Common myeloid progenitor, CD34-positive (primary cell): ENCODE measurements around the gene GABBR2.

ENCODE experiments used
- CTCF ChIA-PET: fragments of 350-600 bp; sonication (Branson Sonifier 250); formaldehyde crosslinking; loops from one replicate; lab custom pipeline; 2021; ENCODE audit warnings: antibody characterized with exemption; lab: Charles Lee
- POLR2A ChIA-PET: fragments of 350-600 bp; sonication (Branson Sonifier 250); formaldehyde crosslinking; loops from one replicate; lab custom pipeline; 2021; ENCODE audit warnings: antibody characterized with exemption; lab: Charles Lee
- DNase-seq, 3 donors: peaks; one replicate each; pipeline versions ENCODE4 v3.0.0 to v3.0.0-alpha.2; 2013
- H3K27ac ChIP-seq, 2 experiments: 1 replicate in 1 of 2; 2 replicates in 1 of 2; pipeline ENCODE4 v1.7.0; 2013; ENCODE audit warnings: inconsistent platforms in 2 of 2, low read length in 2 of 2, mild to moderate bottlenecking in 2 of 2, low read depth in 1 of 2, moderate library complexity in 1 of 2; ENCODE audit not compliant: severe bottlenecking in 2 of 2, insufficient read depth in 1 of 2, poor library complexity in 1 of 2
- H3K27me3 ChIP-seq, 5 experiments: replicated peaks in 2 of 5; 1 replicate in 3 of 5; 2 replicates in 2 of 5; pipeline versions ENCODE4 v1.6.1 to v1.7.0; 2013; ENCODE audit warnings: low read length in 4 of 5, mild to moderate bottlenecking in 2 of 5, moderate library complexity in 2 of 5, inconsistent platforms in 1 of 5; ENCODE audit not compliant: insufficient read depth in 5 of 5, control insufficient read depth in 4 of 5
- H3K36me3 ChIP-seq, 4 experiments: 1 replicate in 2 of 4; 2 replicates in 2 of 4; pipeline versions ENCODE4 v1.6.1 to v1.7.0; 2013; ENCODE audit warnings: low read length in 3 of 4, control low read depth in 1 of 4, mild to moderate bottlenecking in 1 of 4; ENCODE audit not compliant: control insufficient read depth in 4 of 4, insufficient read depth in 4 of 4
- H3K4me1 ChIP-seq, 4 experiments: 1 replicate in 3 of 4; 2 replicates in 1 of 4; pipeline versions ENCODE4 v1.6.1 to v1.7.1; 2013; ENCODE audit warnings: low read length in 3 of 4, mild to moderate bottlenecking in 3 of 4, control low read depth in 1 of 4, inconsistent platforms in 1 of 4, moderate library complexity in 1 of 4; ENCODE audit not compliant: control insufficient read depth in 4 of 4, insufficient read depth in 4 of 4; ENCODE audit errors: control extremely low read depth in 1 of 4
- H3K4me3 ChIP-seq, 7 experiments: 1 replicate in 4 of 7; 2 replicates in 3 of 7; pipeline versions ENCODE4 v1.5.1 to v1.7.0; 2013; ENCODE audit warnings: mild to moderate bottlenecking in 7 of 7, low read length in 6 of 7, moderate library complexity in 6 of 7, inconsistent platforms in 2 of 7, low read depth in 2 of 7, control low read depth in 1 of 7; ENCODE audit not compliant: insufficient read depth in 4 of 7, control insufficient read depth in 1 of 7; ENCODE audit errors: extremely low read depth in 1 of 7
- H3K9me3 ChIP-seq, 5 experiments: 1 replicate in 4 of 5; 2 replicates in 1 of 5; pipeline versions ENCODE4 v1.6.1 to v1.7.1; 2013; ENCODE audit warnings: low read length in 4 of 5, mild to moderate bottlenecking in 2 of 5, inconsistent platforms in 1 of 5, low read depth in 1 of 5, moderate library complexity in 1 of 5; ENCODE audit not compliant: control insufficient read depth in 4 of 5, insufficient read depth in 2 of 5; ENCODE audit errors: control extremely low read depth in 1 of 5
- WGBS: methylation state at CpG from one replicate; pipeline ENCODE4 v1.1.5; 2013; ENCODE audit not compliant: insufficient coverage; 5-methylcytosine and 5-hydroxymethylcytosine counted together

GABBR2 gene

DNA sequence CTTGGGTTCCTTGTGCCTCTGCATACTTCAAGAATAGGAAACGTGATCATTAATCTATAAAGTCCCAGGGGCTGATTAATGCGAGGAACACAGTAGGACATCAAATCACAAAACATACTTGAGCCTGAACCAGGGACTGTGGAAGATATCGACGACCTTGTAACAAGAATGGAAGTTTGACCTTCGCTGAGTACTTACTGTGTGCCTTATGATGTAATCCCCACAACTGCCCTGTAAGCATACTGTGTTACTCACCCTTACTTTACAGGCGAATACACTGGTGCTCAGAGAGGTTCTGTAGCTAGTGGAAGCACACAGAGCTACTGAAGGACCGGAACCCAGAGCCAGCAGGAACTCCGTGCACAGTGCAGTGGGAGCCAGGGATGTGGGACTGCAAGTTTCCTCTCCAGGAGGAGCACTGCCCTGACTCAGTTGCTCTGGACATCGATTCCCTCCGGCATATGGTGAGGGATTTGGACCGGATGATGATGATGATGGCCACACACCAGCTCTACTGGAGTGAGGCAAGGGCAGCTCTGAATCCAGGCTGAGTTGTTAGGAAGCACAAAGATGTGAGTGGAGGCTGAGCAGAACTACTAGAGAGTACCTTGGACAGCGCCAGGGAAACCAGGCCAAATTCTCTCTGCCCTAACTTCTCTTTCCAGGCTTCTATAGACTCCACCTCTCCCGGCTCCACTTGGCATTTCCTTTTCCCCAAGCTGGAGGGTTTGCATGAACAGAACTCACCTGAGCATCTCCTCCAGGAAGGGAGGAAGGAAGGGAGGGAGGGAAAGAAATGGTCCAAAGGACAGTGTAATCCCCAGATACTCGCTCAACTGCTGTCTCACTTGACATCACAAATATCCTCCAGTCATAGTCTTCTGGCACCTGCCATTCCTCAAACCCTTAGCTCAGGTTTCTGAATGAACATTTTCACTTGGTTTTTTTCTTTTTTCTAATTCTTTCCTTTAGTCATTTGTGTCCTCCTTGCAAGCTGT lies 1.5 kb upstream of the GABBR2 start:
- H3K9me3 ChIP-seq = no peaks in the 10 kb centered on the region
- H3K36me3 ChIP-seq = no peaks in the 10 kb centered on the region
- POLR2A ChIA-PET = no interaction called here
- WGBS = 82% methylated on average over 10 of the region's 14 CpGs
- no peak overlapping the region for H3K4me3 ChIP-seq
- H3K27me3 ChIP-seq = peaks cover 16 to 80% (median 45%) of the 10 kb centered on the region in 5 experiments
- H3K4me1 ChIP-seq = peaks cover 0 to 27% (median 17%) of the 10 kb centered on the region in 4 experiments
- no peak overlapping the region for H3K27ac ChIP-seq
- peak; percentile 22 to 59 (median 59) for DNase-seq
- CTCF ChIA-PET = interaction anchor here (0.6 to 1.3 kb wide), 2 partner anchors 22 to 106 kb away, joined by 3 to 5 read pairs; no protein-coding TSS in a partner anchor

GRCh38 chr9:98708103-98708932 lies 417 bp downstream of the GABBR2 start:
- Histone ChIP-seq H3K27ac (no peak overlapping the region), H3K36me3 (no peaks in the 10 kb centered on the region), H3K9me3 (peaks cover 0 to 3% (median 0%) of the 10 kb centered on the region in 5 experiments), H3K4me1 (peaks cover 0 to 27% (median 17%) of the 10 kb centered on the region in 4 experiments), H3K4me3 (peak overlapping the region in 6 of 7 experiments; percentile 15 to 58 (median 38)), H3K27me3 (peaks cover 17 to 90% (median 49%) of the 10 kb centered on the region in 5 experiments)
- DNase-seq = no peak
- CTCF ChIA-PET = no interaction called here
- POLR2A ChIA-PET = no interaction called here
- WGBS = 1% methylated on average over 71 of the region's 89 CpGs

GRCh38 chr9:98707166-98708102 lies 1.3 kb downstream of the GABBR2 start:
- Histone ChIP-seq H3K9me3 (peaks cover 0 to 3% (median 0%) of the 10 kb centered on the region in 5 experiments), H3K36me3 (no peaks in the 10 kb centered on the region), H3K27ac (no peak overlapping the region), H3K4me3 (peak overlapping the region in 3 of 7 experiments; percentile 3 to 32 (median 26)), H3K4me1 (peaks cover 0 to 27% (median 17%) of the 10 kb centered on the region in 4 experiments), H3K27me3 (peaks cover 17 to 95% (median 47%) of the 10 kb centered on the region in 5 experiments)
- ChIA-PET CTCF (interaction anchor here (0.6 to 0.7 kb wide), 2 partner anchors 218 to 412 kb away, joined by 3 to 4 read pairs; no protein-coding TSS in a partner anchor), POLR2A (no interaction called here)
- 3% methylated on average over 69 of the region's 79 CpGs for WGBS
- DNase-seq = peak; percentile 31 to 58 (median 52)

- ChIA-PET POLR2A (no interaction called here), CTCF (interaction anchor here (0.6 to 0.7 kb wide), 2 partner anchors 219 to 411 kb away, joined by 3 to 4 read pairs; no protein-coding TSS in a partner anchor)
- Histone ChIP-seq H3K4me1 (peaks cover 0 to 27% (median 17%) of the 10 kb centered on the region in 4 experiments), H3K27ac (no peak overlapping the region), H3K36me3 (no peaks in the 10 kb centered on the region), H3K4me3 (peak overlapping the region in 2 of 7 experiments; percentile 26 to 32), H3K27me3 (peaks cover 13 to 95% (median 41%) of the 10 kb centered on the region in 5 experiments), H3K9me3 (peaks cover 0 to 3% (median 0%) of the 10 kb centered on the region in 5 experiments)
- peak in 2 of 3 donors; percentile 24 to 26 for DNase-seq
- WGBS = 12% methylated on average over 15 of the region's 15 CpGs
Observed at GRCh38 chr9:98706651-98707165, 2.0 kb downstream of the GABBR2 start.

DNA sequence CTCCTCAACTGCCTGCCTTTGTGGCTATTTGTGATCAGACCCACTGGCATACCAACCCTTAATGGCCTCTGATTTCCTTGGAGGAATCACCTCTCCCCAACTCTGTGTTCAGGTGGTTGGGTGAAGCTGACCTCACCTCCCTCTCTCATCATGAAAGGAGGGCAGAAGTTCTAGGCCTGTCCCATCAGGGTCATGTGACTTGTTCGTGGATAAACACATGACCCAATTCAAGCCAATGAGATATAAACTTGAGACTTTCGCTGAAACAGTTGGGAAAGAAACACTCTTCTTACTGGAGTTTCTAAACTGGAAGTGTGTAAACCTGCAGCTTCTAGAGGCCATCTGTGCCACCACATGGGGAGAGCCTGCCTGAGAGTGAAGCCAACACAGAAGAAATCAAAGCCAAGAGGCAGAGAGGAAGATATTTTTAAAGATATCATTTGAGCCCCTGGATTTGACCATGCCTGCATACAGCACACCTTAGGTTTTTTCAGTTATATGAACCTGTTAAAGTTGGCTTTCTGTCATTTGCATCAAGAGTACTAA lies 5.8 kb downstream of the GABBR2 start:
- POLR2A ChIA-PET = no interaction called here
- H3K36me3 ChIP-seq = no peaks in the 10 kb centered on the region
- peaks cover 0 to 11% (median 3%) of the 10 kb centered on the region in 5 experiments for H3K9me3 ChIP-seq
- peaks cover 9 to 88% (median 30%) of the 10 kb centered on the region in 5 experiments for H3K27me3 ChIP-seq
- H3K27ac ChIP-seq = no peak overlapping the region
- no peak for DNase-seq
- WGBS = 100% methylated on average over 2 of the region's 2 CpGs
- H3K4me3 ChIP-seq = no peak overlapping the region
- peaks cover 0 to 13% (median 8%) of the 10 kb centered on the region in 4 experiments for H3K4me1 ChIP-seq
- CTCF ChIA-PET = no interaction called here
